Skeletal muscle tissue (tissue), 4 donors: ENCODE measurements around the gene CAPN1. TPM values are rescaled to one million over a fixed set of nuclear protein-coding genes. Genes with fewer than 3 reads are reported as not detected.
"Not testable (repeated sequence)": the region's sequence is repeated elsewhere in the genome, so short reads cannot be mapped to it uniquely, and the experiment has no call there.

Source experiments
- H3K27ac ChIP-seq: one replicate; pipeline ENCODE4 v1.7.0; 2013; ENCODE audit warnings: mild to moderate bottlenecking, low read depth, low read length, inconsistent platforms
- H3K27me3 ChIP-seq, 3 donors: one replicate each; pipeline ENCODE4 v1.7.0; 2013; ENCODE audit warnings: low read length in 3 of 3; ENCODE audit not compliant: control insufficient read depth in 3 of 3, insufficient read depth in 3 of 3
- H3K36me3 ChIP-seq, 3 donors: one replicate each; pipeline ENCODE4 v1.7.0; 2013; ENCODE audit warnings: low read length in 3 of 3; ENCODE audit not compliant: control insufficient read depth in 3 of 3, insufficient read depth in 3 of 3
- H3K4me1 ChIP-seq, 3 donors: one replicate each; pipeline ENCODE4 v1.7.0; 2013; ENCODE audit warnings: low read length in 3 of 3, mild to moderate bottlenecking in 3 of 3; ENCODE audit not compliant: control insufficient read depth in 3 of 3, insufficient read depth in 3 of 3
- H3K4me3 ChIP-seq, 3 donors: one replicate each; pipeline ENCODE4 v1.7.0; 2013; ENCODE audit warnings: low read length in 3 of 3
- H3K9ac ChIP-seq, 3 donors: one replicate each; pipeline ENCODE4 v1.7.0; 2013; ENCODE audit warnings: low read length in 3 of 3, mild to moderate bottlenecking in 3 of 3, moderate library complexity in 2 of 3, low read depth in 1 of 3
- H3K9me3 ChIP-seq, 3 donors: one replicate each; pipeline ENCODE4 v1.7.0; 2013; ENCODE audit warnings: low read length in 3 of 3; ENCODE audit not compliant: control insufficient read depth in 3 of 3
- total RNA-seq: library from RNA; depleted of rRNA; stranded (reverse); fragments of >200 nt; gene quantifications from one replicate; pipeline ENCODE4 v1.2.3, GENCODE V29; 2014
- donor health status: Osteomylitis.

Gene CAPN1
- total RNA-seq, 1 donor from 2014 or later = 75.2 TPM

- H3K4me3 ChIP-seq = peak overlapping the region; percentile 42 to 54 (median 54)
- peak overlapping the region; percentile 0 to 76 (median 68) for H3K9ac ChIP-seq
- H3K27me3 ChIP-seq = no peaks in the 10 kb centered on the region
- H3K9me3 ChIP-seq = no peaks in the 10 kb centered on the region
- H3K27ac ChIP-seq = no peak overlapping the region
- peaks cover 0 to 10% (median 3%) of the 10 kb centered on the region in 3 donors for H3K36me3 ChIP-seq
- peaks cover 0 to 14% (median 10%) of the 10 kb centered on the region in 3 donors for H3K4me1 ChIP-seq
Measured at GRCh38 chr11:65225279-65226102, 43.8 kb downstream of the CAPN1 start.

- Histone ChIP-seq H3K27me3 (no peaks in the 10 kb centered on the region), H3K4me3 (peak overlapping the region; percentile 42 to 54 (median 54)), H3K36me3 (peaks cover 0 to 10% (median 3%) of the 10 kb centered on the region in 3 donors), H3K27ac (no peak overlapping the region), H3K9ac (peak overlapping the region in 2 of 3 donors; percentile 68 to 76), H3K4me1 (peaks cover 0 to 14% (median 10%) of the 10 kb centered on the region in 3 donors), H3K9me3 (no peaks in the 10 kb centered on the region)
Measured at GRCh38 chr11:65226103-65226442, 44.3 kb downstream of the CAPN1 start.

- H3K9ac ChIP-seq = no peak overlapping the region
- H3K4me1 ChIP-seq = peaks cover 0 to 14% (median 10%) of the 10 kb centered on the region in 3 donors
- no peak overlapping the region for H3K4me3 ChIP-seq
- peaks cover 0 to 10% (median 3%) of the 10 kb centered on the region in 3 donors for H3K36me3 ChIP-seq
- no peaks in the 10 kb centered on the region for H3K27me3 ChIP-seq
- no peaks in the 10 kb centered on the region for H3K9me3 ChIP-seq
- H3K27ac ChIP-seq = no peak overlapping the region
Measured at GRCh38 chr11:65227879-65228278, 46.2 kb downstream of the CAPN1 start.

GRCh38 chr11:65236194-65237059 is 54.7 kb downstream of the CAPN1 start:
- Histone ChIP-seq H3K36me3 (no peaks in the 10 kb centered on the region), H3K27me3 (no peaks in the 10 kb centered on the region), H3K9ac (no peak overlapping the region), H3K27ac (no peak overlapping the region), H3K9me3 (no peaks in the 10 kb centered on the region), H3K4me1 (no peaks in the 10 kb centered on the region), H3K4me3 (no peak overlapping the region)

GRCh38 chr11:65238302-65238701 is 56.6 kb downstream of the CAPN1 start:
- H3K27me3 ChIP-seq = not testable (repeated sequence)

GRCh38 chr11:65241134-65241533 is 59.4 kb downstream of the CAPN1 start:
- H3K4me1 ChIP-seq = no peaks in the 10 kb centered on the region
- H3K9ac ChIP-seq = no peak overlapping the region
- H3K36me3 ChIP-seq = no peaks in the 10 kb centered on the region
- no peak overlapping the region for H3K4me3 ChIP-seq
- no peaks in the 10 kb centered on the region for H3K9me3 ChIP-seq
- no peak overlapping the region for H3K27ac ChIP-seq
- H3K27me3 ChIP-seq = no peaks in the 10 kb centered on the region

More at GRCh38 chr11:65238302-65238701, 56.6 kb downstream of the CAPN1 start:
- H3K4me3 ChIP-seq, H3K9me3 ChIP-seq, H3K9ac ChIP-seq, H3K4me1 ChIP-seq, H3K36me3 ChIP-seq, H3K27ac ChIP-seq: not testable (repeated sequence)

GRCh38 chr11:65241692-65242091 is 60.0 kb downstream of the CAPN1 start:
- no peaks in the 10 kb centered on the region for H3K27me3 ChIP-seq
- H3K27ac ChIP-seq = no peak overlapping the region
- no peaks in the 10 kb centered on the region for H3K9me3 ChIP-seq
- H3K36me3 ChIP-seq = no peaks in the 10 kb centered on the region
- H3K4me3 ChIP-seq = no peak overlapping the region
- no peak overlapping the region for H3K9ac ChIP-seq
- no peaks in the 10 kb centered on the region for H3K4me1 ChIP-seq

GRCh38 chr11:65242389-65242788 is 60.7 kb downstream of the CAPN1 start:
- no peak overlapping the region for H3K9ac ChIP-seq
- H3K4me3 ChIP-seq = no peak overlapping the region
- H3K27me3 ChIP-seq = no peaks in the 10 kb centered on the region
- no peaks in the 10 kb centered on the region for H3K9me3 ChIP-seq
- H3K4me1 ChIP-seq = no peaks in the 10 kb centered on the region
- no peak overlapping the region for H3K27ac ChIP-seq
- no peaks in the 10 kb centered on the region for H3K36me3 ChIP-seq

GRCh38 chr11:65243797-65244196 is 62.1 kb downstream of the CAPN1 start:
- H3K9me3 ChIP-seq = no peaks in the 10 kb centered on the region
- no peak overlapping the region for H3K4me3 ChIP-seq
- no peaks in the 10 kb centered on the region for H3K27me3 ChIP-seq
- H3K9ac ChIP-seq = no peak overlapping the region
- no peaks in the 10 kb centered on the region for H3K4me1 ChIP-seq
- H3K27ac ChIP-seq = no peak overlapping the region
- no peaks in the 10 kb centered on the region for H3K36me3 ChIP-seq

- not testable (repeated sequence) for H3K9ac ChIP-seq, H3K4me1 ChIP-seq, H3K27me3 ChIP-seq, H3K27ac ChIP-seq, H3K9me3 ChIP-seq, H3K4me3 ChIP-seq, H3K36me3 ChIP-seq
Measured at GRCh38 chr11:65245046-65245445, 63.3 kb downstream of the CAPN1 start.
